GM18526 (cell line): ENCODE results near the gene POU3F3.

Source experiments
- POLR2A ChIP-seq: IDR thresholded peaks from 3 replicates; pipeline ENCODE4 v1.6.1; 2011; ENCODE audit not compliant: insufficient read length; ENCODE audit errors: extremely low read depth

POU3F3 gene

DNA sequence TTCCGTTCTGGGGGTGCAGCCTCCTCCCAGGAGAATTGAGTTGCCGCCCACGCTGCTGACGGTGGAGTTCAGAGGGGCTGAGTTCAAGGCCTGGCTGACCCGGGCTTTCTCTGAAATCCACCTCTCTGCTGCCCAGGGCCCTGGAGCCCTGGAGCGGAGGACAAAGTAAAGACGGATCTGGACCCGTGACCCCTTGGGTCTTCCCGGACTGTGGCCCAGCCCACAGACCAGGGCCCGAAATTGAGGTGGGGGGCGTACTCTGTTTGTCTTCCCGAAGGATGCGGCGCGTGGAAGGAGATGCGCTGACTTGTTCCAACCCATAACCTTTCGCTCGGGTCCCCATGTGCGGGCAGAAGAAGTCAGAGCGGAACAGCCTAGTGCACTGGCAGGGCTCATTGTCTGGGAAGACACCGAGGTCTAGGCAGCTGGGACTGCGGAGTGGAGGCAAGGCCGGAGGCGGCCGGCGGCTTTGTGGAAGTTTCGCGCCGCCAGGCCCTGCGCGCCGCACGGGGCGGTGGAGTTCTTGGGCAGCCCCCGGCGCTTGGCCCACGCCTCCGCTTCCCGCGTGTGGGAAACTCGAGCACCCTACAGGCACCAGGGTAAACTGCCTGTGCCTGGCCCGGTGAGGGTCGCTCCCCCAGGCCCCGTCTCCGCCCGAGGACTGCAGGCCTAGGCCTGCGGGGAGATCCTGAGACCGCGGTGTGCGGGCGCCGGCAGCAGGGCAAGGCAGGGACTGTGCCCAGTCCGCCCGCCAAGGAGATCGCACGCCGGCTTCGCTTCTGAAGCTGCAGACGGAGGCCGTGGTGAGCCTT lies 9.8 kb downstream of the POU3F3 start:
- no peak for TF ChIP-seq POLR2A

DNA sequence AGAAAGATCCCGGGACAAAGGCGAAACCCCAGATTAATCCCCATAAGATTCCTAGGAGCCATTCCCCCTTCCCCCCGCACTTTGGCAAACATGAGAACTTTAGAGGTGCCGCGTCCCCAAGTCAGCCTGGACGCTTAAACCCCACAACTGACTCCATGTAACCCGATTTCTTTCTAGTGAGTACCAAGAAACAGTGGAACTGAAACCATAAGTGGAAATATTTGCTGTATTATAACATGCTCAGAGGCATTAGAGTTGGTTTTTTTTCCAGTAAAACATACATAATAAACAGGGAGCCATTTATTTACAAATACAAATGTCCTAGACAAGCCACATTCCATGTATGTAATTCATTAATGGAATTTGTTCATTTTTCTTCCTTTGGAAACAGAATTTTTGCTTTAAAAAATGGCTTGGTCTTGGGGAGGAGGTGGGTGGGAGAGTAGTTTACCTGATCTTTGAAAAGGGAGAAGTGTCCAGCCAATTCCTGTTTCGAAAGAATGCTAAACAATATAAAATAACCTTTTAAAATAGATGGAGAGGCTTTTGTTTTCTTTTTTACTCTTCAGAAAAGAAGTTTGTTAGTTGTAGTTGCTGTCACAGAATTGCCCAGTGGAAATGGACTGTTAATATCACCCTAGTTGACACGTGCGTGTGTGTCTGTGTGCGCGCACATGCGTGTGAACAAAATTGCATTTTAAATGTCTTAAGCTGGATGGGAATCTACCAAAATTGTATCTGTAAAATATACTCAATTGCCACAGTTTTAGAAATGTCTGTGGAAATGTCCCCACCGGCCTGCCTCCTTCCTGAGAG lies 10.6 kb downstream of the POU3F3 start:
- no peak for TF ChIP-seq POLR2A

DNA sequence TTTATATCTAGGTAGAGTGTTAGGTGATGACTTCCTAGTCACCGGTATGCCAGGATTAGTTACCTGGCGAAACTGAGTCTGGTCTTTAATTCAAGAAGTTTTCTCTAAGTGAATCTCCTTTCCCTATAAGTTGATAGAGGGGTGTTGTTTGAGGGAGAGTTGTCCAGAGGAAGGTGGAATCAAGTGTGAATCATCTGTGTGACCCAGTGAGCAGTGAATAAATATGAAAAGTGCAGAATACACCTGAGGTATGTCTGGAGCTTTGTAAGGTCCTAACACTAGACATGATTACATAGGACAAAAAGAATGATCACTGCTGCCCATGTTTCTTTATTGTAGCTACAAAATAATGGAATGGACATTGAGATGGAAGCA lies 11.2 kb downstream of the POU3F3 start:
- TF ChIP-seq POLR2A: no peak

DNA sequence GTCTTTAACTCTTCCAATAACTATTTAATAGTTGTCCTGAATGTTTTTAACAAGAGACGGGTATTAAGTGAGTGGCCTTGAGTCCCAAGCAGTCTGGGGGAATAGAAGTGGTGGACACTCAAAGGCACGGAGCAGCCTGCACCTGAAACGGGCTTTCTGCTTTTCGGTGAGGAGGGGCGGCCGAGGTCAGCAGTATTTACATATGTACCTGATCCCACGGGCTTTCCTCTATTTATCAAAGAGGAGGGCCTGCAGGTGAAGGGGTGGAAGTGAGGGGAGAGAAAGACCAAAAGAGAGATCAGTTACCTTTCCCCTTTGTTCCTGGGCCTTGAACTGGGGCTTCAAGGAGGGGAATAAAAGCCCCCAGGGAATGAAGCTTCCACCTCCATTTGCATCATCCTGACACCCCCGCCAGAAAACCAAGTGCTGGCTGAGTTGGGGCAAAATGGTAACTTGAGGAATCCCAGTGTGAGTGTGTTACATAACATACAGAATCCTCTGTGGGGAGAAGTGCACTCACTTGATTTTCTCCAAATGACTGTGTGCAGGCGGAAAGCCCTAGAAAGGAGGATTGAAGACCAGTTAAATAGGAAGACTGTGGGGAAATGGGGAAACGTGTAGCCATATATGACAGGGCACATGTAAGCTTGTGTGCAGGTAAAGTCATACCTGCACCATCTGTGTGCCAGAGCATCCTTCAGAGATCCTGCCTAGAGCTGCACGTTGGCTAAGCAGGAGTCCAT lies 12.4 kb downstream of the POU3F3 start:
- no peak for TF ChIP-seq POLR2A

DNA sequence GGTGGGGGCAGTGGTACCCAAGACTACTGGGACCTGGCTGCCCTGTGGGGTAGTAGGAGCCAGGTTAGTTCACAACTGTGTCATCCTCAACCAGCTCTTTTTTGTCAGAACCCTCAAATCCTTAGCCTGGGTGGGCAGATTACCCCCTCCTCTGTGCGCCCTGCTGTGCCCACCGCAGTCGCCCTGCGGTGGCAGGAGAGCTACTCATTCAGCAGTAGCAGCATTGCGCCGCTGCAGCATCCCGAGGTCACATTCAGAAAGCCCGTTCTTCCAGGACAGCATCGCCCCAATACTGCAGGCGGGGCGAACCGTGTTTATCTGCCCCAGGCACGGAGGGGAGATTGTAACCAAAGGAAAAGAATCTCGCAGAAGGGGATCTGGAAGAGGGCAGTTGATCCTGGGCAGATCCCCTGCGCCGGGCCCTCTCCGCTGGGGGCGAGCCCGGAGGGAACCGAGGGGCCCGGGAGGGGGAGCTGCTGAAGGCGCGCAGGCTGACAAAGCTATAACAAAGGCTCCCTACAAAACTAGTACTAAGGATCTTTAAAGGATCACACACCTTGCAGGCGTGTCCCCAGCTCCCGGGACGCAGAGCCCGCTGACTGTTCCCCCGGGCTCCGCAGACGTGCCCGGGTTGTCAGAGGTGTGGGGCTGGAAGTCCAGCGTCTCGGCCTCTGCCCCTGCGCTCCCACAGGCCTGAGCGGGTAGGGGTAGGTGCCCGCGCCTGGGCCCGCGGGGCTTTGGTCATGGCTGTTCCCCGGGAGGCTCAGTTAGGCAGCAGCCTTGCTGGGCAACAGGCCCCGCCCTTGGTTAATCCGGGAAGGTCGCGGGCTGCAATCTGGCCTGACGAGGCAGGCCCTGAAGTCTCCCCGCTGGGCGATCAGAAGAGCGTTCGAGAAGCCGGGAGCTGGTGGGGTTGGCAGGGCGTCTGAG lies 13.2 kb downstream of the POU3F3 start:
- no peak for TF ChIP-seq POLR2A

DNA sequence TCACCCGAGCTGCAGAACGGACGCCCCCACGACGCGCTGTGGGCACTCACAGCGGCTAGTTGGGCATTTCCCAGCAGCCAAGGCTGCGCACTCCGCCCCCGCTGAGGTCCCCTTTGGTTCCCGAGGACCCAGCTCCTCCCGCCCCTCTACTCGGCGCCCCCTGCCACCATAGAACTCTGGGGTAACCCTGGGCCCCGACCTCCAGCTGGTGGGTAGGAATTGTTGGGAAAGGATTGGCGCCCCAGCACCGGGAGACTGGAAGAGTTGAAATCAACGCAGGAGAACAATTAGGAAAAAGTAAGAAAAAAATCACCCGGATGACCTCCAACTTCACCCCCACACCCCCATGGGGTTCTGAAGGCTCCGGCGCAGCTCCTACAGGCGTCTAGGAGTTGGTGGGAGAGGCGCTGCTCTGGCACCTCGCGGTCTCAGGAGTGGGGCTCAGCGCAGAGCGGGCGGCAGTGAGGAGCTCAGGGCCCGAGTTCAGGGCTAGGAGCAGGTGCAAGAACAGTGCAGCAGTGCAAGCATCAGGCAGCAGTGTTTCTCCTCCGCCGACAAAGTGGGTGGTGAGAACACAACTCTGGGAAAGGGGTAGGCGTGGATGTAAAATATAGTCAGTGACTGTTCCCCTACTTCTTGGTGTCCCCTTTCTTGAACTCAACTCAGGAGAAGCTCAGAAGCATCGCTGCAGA lies 14.0 kb downstream of the POU3F3 start:
- no peak for TF ChIP-seq POLR2A

DNA sequence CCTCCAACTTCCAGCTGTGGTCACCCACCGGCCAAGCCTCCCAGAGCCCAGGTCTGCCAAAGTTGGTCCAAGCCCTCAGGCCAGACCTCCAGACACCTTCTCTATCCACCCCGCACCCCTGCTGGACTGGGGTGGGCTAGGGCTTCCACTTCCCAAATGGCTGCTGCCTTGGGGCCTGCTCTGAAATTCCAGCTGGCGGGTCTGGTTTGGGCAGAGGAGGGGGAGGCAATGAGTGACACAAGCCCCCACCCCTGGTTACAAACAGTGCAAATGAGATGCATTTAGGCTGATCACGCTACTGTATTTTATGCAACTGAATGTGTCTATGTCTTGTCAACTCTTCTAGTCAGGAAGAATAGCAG lies 14.6 kb downstream of the POU3F3 start:
- no peak for TF ChIP-seq POLR2A

DNA sequence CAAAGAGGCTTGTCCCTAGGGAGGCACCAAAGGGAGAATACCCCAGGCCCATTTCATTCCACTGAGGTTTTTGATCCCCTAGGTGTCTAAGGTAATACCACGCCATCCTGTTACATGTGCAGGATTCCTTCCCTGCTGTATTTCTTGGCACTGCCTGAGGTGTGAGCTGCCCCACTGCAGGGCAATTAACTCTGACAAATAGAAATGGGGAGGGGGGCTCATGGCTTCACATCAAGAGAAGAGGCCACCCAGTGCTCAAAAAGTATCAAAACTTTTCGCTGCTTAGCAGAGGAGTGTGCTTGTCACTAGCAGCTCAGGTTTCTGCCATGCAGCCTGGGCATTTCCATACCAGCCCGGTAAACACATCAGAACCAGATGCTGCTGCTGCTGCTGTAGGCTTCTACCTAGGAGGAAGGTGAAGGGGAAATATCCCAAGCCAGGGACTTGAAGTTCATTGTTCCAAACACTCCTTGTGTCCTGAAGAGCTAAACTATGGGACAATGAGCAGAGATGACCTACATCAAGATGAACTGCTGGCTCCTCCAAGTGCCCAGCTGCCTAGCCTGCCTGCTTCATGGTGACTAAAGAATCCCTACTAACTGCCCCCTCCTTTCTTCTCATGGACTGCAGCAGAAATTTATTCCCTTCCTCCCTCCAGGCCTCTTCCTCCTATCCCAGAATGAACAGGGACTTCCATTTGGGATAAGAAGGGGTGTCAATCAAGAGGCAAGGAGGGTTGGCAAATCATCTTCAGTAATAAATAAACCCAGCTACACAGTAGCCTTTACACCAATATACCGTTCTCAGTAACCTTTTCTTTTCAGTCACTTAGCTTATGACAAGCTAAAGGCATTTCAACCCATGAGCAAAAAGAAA lies 16.4 kb downstream of the POU3F3 start:
- no peak for TF ChIP-seq POLR2A

DNA sequence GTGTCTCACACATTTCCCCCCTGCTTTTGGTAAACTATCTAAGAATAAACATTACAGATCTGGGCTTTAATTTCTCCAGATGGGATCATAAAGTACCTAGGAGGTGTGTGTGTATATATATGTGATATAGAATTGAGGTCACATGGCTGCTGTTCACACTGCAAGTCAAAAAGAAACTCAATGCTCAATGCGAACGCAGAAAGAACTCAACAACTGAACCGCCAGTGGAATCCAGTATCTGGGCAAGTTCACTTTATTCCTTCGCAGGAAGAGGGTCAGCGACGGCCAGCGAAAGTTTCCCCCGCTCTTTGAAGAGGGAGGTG lies 17.7 kb downstream of the POU3F3 start:
- no peak for TF ChIP-seq POLR2A

DNA sequence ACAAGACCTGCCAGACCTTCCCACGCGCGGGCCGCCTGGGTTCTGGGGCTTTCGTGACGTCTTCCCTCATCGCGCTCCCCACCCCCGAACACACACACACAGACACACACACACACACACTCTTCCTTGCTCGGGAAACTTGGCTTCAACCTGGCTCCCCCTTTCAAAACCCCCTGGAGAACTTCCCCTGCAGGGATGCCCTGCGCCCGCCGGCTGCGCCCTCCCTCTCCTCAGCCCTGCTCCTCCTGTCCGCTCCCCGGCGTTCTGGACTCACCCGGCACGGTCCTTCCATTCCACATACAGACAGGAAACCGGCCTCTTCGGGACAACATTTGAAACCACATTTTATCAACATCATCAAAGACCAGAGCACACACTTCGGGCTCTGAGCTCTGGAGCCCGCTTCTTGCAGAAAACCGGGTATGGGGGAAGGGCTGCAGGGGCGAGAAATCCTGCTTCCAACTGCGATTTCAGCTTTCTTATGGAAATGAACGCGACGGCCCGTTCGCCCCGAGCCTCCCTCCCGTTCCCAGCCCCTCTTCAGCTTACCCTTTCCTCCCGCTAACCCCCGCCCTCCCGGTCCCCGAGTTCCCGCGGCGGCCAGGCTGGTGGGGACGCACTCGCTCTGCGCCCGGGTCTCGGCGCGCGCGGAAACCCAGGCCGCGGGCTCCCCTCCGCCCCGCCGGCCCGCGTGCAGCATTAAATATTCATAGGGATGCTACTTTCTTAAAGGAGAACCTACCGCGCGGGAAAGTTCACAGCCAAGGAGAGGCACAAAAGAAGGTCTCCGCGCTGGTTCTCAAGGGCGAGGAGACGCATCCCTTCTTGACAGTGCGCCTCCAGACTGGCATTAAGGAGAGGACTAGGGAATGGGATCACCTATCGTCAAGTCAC lies 18.3 kb downstream of the POU3F3 start:
- no peak for TF ChIP-seq POLR2A

DNA sequence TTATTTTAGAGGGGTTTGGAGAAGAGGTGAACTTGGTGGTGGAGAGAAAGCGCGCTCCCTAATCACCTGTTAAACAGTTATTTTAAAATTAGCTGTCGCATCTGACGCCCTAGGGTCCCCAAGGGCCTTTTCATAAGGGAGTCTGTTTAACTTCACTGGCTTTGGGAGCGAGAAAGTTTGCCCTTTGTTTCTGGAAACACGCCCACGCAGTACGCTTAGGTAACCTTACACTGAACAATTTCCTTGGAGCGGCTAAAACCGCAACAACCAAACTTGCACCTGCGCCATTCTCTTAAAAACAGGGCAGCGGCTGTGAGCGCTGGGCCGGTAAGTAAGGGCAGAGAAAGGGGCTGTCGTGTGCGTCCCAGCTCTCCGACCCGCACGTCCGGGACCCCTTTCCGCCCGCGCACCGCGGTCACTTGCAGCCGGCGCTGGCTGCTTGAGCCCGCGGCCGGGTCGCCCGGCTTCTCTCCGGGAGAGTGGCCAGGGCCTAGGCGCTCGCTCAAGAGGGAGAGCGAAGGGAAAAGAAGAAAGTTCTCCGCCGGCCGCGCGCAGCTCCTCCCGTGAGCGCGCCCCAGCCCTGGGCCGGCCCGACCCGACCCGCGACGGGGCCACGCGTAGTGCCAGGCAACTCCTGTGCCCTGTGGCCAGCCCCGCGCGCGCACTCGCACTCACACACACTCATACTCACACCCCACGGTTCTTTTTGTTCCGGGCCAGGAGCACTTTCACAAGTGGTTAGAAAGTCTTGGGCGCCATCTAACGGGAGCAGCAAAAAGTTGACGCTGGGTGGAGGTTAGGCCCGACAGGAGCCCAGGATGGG lies 19.2 kb downstream of the POU3F3 start:
- TF ChIP-seq POLR2A: no peak

DNA sequence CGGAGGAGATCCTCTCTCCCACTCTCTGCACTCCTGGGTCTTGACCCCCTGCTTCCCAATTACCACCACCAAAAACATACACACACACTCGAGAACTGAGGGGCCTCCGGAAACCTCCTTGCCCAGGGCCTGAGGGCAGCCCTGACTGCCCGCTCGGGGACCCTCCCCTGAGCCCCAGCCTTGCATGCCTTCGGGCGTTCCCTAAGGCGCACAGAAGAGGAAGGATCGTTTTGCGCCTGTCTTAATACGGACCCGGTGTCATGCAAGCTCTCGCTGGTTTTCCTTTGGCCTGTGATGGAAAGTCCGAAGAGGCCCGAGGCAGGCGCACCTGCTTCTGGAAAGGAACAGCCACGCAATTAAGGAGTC lies 19.8 kb downstream of the POU3F3 start:
- no peak for TF ChIP-seq POLR2A

DNA sequence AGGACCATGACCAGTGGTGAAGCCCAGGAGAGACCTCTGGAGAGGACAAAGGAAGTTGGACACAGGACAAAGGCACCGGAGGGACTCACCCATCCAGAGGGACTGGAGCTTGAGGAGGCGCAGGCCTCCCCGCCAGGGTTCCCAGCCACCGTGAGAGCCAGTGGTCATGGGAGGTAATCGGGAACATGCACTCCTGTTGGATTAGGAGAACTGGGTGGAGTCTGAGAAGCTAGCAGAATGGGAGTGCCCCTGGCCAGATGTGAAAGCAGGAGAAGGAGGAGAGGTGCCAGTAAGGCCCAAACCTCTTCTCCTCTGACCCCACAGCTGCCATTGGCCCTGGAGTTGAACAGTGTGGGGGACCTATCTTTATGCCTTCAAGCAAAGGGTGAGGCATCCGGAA lies 20.3 kb downstream of the POU3F3 start:
- TF ChIP-seq POLR2A: no peak
